H1 (cell line): ENCODE data around the gene CDK19.

Experiments used
- BRCA1 ChIP-seq: IDR thresholded peaks from 2 replicates; pipeline ENCODE4 v1.6.1; 2012; ENCODE audit warnings: low read depth, low read length, improper control_type of control experiment
- CTCF ChIP-seq, 3 experiments: IDR thresholded peaks; 1 replicate in 2 of 3; 2 replicates in 1 of 3; pipeline versions ENCODE4 v1.5.1 to v1.6.1; 2011; ENCODE audit warnings: low read length in 3 of 3, mild to moderate bottlenecking in 3 of 3, inconsistent platforms in 2 of 3, low read depth in 1 of 3, moderate library complexity in 1 of 3; ENCODE audit not compliant: insufficient read depth in 1 of 3; ENCODE audit errors: control extremely low read depth in 1 of 3
- EGR1 ChIP-seq: IDR thresholded peaks from 2 replicates; pipeline ENCODE4 v1.6.1; 2011; ENCODE audit warnings: low read depth, low read length, borderline replicate concordance
- POLR2A ChIP-seq, 2 experiments: IDR thresholded peaks; 1 replicate in 1 of 2; 2 replicates in 1 of 2; pipeline ENCODE4 v1.6.1; 2011; ENCODE audit warnings: low read depth in 2 of 2, low read length in 2 of 2, mild to moderate bottlenecking in 2 of 2; ENCODE audit errors: control extremely low read depth in 1 of 2
- RNF2 ChIP-seq: fragments of 200-900, 300-1000 bp; sonication (generic); IDR thresholded peaks from 2 replicates; pipeline ENCODE4 v1.7.1; 2016; ENCODE audit warnings: borderline replicate concordance, low read depth, mild to moderate bottlenecking, antibody characterized with exemption, low read length; ENCODE audit not compliant: poor library complexity, severe bottlenecking; ENCODE audit errors: missing control alignments
- ZNF274 ChIP-seq: IDR thresholded peaks from 2 replicates; pipeline ENCODE4 v1.7.0; 2012; ENCODE audit warnings: low read length, borderline replicate concordance; ENCODE audit errors: extremely low read depth
- TF ChIP-seq, protein P1 (sequence below): IDR thresholded peaks from 2 replicates; pipeline ENCODE4 v1.6.1; 2012; ENCODE audit warnings: inconsistent platforms

- TF ChIP-seq ZNF274 = no peak
- TF ChIP-seq EGR1 = no peak
- TF ChIP-seq POLR2A (IDR thresholded peaks at IDR 0.05; ENCODE audit: control extremely low read depth in 1 of 2, low read depth in 2 of 2, low read length in 2 of 2) = no peak
- TF ChIP-seq BRCA1 = no peak
- no peak for TF ChIP-seq CTCF (IDR thresholded peaks at IDR 0.05; ENCODE audit: control extremely low read depth in 1 of 3, insufficient read depth in 1 of 3, low read depth in 1 of 3, low read length in 3 of 3)
- TF ChIP-seq RNF2 = no peak
- TF ChIP-seq, protein P1, sequence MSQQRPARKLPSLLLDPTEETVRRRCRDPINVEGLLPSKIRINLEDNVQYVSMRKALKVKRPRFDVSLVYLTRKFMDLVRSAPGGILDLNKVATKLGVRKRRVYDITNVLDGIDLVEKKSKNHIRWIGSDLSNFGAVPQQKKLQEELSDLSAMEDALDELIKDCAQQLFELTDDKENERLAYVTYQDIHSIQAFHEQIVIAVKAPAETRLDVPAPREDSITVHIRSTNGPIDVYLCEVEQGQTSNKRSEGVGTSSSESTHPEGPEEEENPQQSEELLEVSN = no peak
These were observed 16.1 kb upstream of the CDK19 start for GRCh38 chr6:110831405-110831804.
